Endothelial cell (in vitro differentiated cells): ENCODE data around the gene TAMALIN. TPM values are rescaled to one million over a fixed set of nuclear protein-coding genes. Genes with fewer than 3 reads are reported as not detected.

Source experiments
- DNase-seq: peaks from one replicate; pipeline ENCODE4 v3.0.0; 2021; ENCODE audit warnings: low spot score
- H3K27ac Mint-ChIP-seq: one replicate; pipeline ENCODE4 v1.8.0; 2021; ENCODE audit warnings: mixed read lengths, inconsistent platforms; ENCODE audit not compliant: unreplicated experiment
- H3K27me3 Mint-ChIP-seq: one replicate; pipeline ENCODE4 v1.8.0; 2021; ENCODE audit warnings: mild to moderate bottlenecking, moderate library complexity, mixed read lengths, inconsistent platforms; ENCODE audit not compliant: unreplicated experiment
- H3K36me3 Mint-ChIP-seq: one replicate; pipeline ENCODE4 v1.8.0; 2021; ENCODE audit warnings: mild to moderate bottlenecking, low read depth, mixed read lengths, inconsistent platforms; ENCODE audit not compliant: unreplicated experiment
- H3K4me1 Mint-ChIP-seq: one replicate; pipeline ENCODE4 v1.8.0; 2021; ENCODE audit warnings: mild to moderate bottlenecking, mixed read lengths, inconsistent platforms; ENCODE audit not compliant: unreplicated experiment
- H3K4me3 Mint-ChIP-seq: one replicate; pipeline ENCODE4 v1.8.0; 2021; ENCODE audit warnings: mild to moderate bottlenecking, mixed read lengths, inconsistent platforms; ENCODE audit not compliant: unreplicated experiment
- H3K9me3 Mint-ChIP-seq: one replicate; pipeline ENCODE4 v1.8.0; 2021; ENCODE audit warnings: mixed read lengths, inconsistent platforms; ENCODE audit not compliant: unreplicated experiment
- total RNA-seq: library from RNA; stranded (reverse); fragmentation: NEBNext Ultra II Directional; extraction: Animal tissue kit (Norgen Biotek cat#: 25700); gene quantifications from one replicate; pipeline ENCODE4 v1.2.1, GENCODE V29; 2021; ENCODE audit not compliant: unreplicated experiment
- TF ChIP-seq, protein P1 (sequence below): fragments of 200-600 bp; sonication (generic); IDR thresholded peaks from one replicate; pipeline ENCODE4 v1.5.0; 2021; ENCODE audit warnings: antibody characterized with exemption; ENCODE audit not compliant: unreplicated experiment

TAMALIN gene
- total RNA-seq, 1 donor from 2014 or later, result 29.7 TPM

DNA sequence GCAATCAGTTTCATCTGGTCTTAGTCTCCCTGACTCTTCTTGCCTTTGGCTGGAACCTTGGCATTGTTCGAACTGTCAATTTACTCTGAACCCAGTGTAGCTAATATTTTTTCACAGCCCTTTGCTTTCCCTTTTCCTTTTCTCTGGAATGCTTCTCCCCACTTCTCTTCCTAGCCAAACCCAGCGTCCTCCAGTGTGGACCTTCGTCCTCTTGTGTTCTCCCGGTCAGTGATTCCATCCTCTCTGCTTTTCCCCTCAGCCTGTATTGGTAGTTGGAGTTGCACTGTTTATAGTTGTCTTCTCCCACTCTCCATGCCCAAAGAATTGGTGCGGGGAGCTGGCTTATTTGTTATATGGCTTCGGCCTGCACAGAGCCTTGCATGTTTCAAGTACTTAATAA is 45.9 kb upstream of the TAMALIN start:
- TF ChIP-seq, protein P1, sequence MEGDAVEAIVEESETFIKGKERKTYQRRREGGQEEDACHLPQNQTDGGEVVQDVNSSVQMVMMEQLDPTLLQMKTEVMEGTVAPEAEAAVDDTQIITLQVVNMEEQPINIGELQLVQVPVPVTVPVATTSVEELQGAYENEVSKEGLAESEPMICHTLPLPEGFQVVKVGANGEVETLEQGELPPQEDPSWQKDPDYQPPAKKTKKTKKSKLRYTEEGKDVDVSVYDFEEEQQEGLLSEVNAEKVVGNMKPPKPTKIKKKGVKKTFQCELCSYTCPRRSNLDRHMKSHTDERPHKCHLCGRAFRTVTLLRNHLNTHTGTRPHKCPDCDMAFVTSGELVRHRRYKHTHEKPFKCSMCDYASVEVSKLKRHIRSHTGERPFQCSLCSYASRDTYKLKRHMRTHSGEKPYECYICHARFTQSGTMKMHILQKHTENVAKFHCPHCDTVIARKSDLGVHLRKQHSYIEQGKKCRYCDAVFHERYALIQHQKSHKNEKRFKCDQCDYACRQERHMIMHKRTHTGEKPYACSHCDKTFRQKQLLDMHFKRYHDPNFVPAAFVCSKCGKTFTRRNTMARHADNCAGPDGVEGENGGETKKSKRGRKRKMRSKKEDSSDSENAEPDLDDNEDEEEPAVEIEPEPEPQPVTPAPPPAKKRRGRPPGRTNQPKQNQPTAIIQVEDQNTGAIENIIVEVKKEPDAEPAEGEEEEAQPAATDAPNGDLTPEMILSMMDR, result no peak
- Mint-ChIP-seq H3K4me1 (peaks cover 25% of the 10 kb centered on the region), H3K36me3 (peaks cover 16% of the 10 kb centered on the region), H3K27me3 (no peaks in the 10 kb centered on the region), H3K9me3 (no peaks in the 10 kb centered on the region), H3K4me3 (no peak overlapping the region), H3K27ac (no peak overlapping the region)
- DNase-seq, result no peak

DNA sequence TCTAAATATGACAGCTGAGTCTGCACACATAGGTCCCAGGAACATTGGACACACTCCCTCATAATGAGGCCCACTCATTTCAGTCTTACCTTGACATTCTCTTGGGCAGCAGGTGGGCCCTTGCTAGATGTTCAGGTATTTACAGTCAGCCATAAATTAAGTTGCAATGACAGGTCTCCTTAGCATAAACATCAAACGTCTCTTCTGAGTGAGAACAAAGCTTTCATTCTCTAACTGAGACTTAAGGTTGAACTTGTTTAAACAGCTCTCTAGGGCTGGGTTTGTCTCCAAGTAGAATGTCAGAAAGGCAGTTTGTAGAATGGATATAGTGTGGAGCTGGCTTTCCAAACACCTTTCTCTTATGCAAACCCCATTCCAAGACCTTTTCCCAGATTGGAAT is 44.9 kb upstream of the TAMALIN start:
- DNase-seq, result no peak
- Mint-ChIP-seq H3K27ac (no peak overlapping the region), H3K9me3 (no peaks in the 10 kb centered on the region), H3K4me3 (no peak overlapping the region), H3K27me3 (no peaks in the 10 kb centered on the region), H3K36me3 (peaks cover 17% of the 10 kb centered on the region), H3K4me1 (peaks cover 24% of the 10 kb centered on the region)
- TF ChIP-seq, protein P1, result no peak

DNA sequence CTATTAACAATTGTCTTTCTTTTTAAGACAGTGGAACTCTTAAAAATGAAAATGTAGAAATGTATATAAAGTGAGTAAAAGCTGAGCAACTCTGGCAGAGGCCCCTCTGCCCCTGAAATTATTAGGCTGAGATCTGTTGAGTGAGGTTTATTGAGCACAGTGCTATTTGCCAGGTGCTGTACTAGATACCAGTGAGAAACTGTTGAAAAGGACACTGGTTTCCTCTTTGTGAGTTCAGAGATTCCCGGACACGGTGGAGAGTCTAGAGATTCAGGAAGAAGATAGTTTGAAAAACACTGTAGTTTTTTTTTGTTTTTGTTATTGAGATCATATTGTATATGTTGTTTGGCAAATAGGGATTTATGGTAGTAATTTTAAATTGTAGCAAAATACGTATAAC is 44.0 kb upstream of the TAMALIN start:
- no peaks in the 10 kb centered on the region for H3K9me3 Mint-ChIP-seq
- H3K27ac Mint-ChIP-seq, result peak overlapping the region; percentile 39
- no peak overlapping the region for H3K4me3 Mint-ChIP-seq
- H3K4me1 Mint-ChIP-seq, result peaks cover 24% of the 10 kb centered on the region
- no peaks in the 10 kb centered on the region for H3K27me3 Mint-ChIP-seq
- TF ChIP-seq, protein P1, result no peak
- H3K36me3 Mint-ChIP-seq, result peaks cover 16% of the 10 kb centered on the region
- no peak for DNase-seq

DNA sequence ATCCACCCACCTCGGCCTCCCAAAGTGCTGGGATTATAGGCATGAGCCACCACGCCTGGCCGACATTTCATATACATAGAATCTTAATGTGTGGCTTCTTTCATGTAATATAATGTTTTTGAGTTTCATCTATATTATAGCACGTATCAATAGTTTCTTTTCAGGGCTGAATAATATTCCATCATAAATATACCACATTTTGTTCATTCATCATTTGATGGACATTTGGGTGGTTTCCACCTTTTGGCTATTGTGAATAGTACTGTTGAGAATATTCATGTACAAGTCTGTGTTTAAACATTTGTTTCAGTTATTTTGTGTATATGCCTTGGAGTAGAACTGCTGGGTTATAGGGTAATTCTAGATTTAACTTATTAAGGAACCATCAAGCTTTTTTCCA is 43.3 kb upstream of the TAMALIN start:
- TF ChIP-seq, protein P1, result no peak
- Mint-ChIP-seq H3K4me1 (peaks cover 24% of the 10 kb centered on the region), H3K4me3 (no peak overlapping the region), H3K27ac (peak overlapping the region; percentile 10), H3K36me3 (peaks cover 11% of the 10 kb centered on the region), H3K27me3 (no peaks in the 10 kb centered on the region), H3K9me3 (no peaks in the 10 kb centered on the region)
- DNase-seq, result no peak

DNA sequence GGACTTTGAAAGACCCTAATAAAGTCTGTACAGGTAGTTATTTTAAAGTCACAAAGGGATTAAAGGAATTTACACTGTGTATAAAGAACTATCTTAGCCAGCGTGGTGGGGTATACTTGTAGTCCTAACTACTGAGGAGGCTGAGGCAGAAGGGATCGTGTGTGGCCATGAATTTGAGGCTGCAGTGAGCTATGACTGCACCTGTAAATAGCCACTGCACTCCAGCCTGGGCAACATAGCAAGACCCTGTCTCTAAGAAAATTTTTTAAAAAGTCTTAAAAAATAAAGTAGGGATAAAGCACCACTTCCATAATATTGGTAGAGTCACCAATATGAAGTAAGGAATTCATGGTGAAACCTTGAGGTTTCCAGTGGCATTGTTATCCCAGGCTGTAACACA is 37.1 kb upstream of the TAMALIN start:
- DNase-seq, result no peak
- no peak overlapping the region for H3K4me3 Mint-ChIP-seq
- no peak overlapping the region for H3K27ac Mint-ChIP-seq
- TF ChIP-seq, protein P1, result no peak
- H3K36me3 Mint-ChIP-seq, result peaks cover 9% of the 10 kb centered on the region
- H3K4me1 Mint-ChIP-seq, result peaks cover 35% of the 10 kb centered on the region
- H3K9me3 Mint-ChIP-seq, result no peaks in the 10 kb centered on the region
- H3K27me3 Mint-ChIP-seq, result no peaks in the 10 kb centered on the region
